ENCODE data around the gene ZBTB8A. TPM values are rescaled to one million over a fixed set of nuclear protein-coding genes. Genes with fewer than 3 reads are reported as not detected.

ZBTB8A gene
- total and polyA plus RNA-seq, 2 of the 13 experiments (the other 11 are each of a cell fraction or from before 2014, with no cell fraction given) = 1.3 to 3.7 TPM

DNA sequence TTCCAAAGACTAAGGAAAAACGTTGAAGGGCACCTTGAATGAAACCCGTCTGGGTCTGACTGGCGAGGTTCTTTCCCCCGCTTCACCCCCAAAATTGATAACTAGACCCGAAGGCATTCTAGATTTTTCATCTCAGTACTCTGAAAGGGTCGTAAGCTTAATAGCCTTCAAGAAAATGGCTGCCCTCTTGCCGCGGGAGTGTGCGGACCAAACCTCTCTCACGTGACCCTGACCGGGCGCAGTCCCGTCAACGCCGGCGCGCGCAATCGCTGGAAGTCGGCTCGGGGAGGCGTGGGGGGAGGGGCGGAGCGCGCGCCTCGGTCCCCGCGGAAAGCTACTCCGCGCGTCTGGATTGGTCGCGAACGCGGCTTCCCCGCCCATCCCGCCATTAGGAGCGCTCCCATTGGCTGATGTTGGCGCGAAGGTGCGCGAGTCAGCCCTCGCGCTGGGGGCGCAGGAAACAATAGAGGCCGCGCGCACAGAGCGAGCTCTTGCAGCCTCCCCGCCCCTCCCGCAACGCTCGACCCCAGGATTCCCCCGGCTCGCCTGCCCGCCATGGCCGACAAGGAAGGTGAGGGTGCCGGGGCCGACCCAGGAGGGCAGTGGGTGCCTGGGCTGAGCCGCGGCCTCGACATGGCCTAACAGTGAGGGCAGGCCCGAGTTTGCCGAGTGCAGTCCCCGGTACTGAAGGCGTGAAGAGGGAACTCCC, 111.7 kb downstream of the ZBTB8A start, which contains the start of gene RBBP4 (continued):
- TF ChIP-seq, protein P1, sequence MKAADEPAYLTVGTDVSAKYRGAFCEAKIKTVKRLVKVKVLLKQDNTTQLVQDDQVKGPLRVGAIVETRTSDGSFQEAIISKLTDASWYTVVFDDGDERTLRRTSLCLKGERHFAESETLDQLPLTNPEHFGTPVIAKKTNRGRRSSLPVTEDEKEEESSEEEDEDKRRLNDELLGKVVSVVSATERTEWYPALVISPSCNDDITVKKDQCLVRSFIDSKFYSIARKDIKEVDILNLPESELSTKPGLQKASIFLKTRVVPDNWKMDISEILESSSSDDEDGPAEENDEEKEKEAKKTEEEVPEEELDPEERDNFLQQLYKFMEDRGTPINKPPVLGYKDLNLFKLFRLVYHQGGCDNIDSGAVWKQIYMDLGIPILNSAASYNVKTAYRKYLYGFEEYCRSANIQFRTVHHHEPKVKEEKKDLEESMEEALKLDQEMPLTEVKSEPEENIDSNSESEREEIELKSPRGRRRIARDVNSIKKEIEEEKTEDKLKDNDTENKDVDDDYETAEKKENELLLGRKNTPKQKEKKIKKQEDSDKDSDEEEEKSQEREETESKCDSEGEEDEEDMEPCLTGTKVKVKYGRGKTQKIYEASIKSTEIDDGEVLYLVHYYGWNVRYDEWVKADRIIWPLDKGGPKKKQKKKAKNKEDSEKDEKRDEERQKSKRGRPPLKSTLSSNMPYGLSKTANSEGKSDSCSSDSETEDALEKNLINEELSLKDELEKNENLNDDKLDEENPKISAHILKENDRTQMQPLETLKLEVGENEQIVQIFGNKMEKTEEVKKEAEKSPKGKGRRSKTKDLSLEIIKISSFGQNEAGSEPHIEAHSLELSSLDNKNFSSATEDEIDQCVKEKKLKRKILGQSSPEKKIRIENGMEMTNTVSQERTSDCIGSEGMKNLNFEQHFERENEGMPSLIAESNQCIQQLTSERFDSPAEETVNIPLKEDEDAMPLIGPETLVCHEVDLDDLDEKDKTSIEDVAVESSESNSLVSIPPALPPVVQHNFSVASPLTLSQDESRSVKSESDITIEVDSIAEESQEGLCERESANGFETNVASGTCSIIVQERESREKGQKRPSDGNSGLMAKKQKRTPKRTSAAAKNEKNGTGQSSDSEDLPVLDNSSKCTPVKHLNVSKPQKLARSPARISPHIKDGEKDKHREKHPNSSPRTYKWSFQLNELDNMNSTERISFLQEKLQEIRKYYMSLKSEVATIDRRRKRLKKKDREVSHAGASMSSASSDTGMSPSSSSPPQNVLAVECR (CRISPR knock-in tag; IDR thresholded peaks at IDR 0.05; ENCODE audit: borderline replicate concordance) = peak; percentile 80
- no peak for TF ChIP-seq ZNF7 (CRISPR knock-in tag; IDR thresholded peaks at IDR 0.05)
- TF ChIP-seq, protein P2, sequence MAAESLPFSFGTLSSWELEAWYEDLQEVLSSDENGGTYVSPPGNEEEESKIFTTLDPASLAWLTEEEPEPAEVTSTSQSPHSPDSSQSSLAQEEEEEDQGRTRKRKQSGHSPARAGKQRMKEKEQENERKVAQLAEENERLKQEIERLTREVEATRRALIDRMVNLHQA (CRISPR knock-in tag; IDR thresholded peaks at IDR 0.05) = no peak
- TF ChIP-seq, protein P3, sequence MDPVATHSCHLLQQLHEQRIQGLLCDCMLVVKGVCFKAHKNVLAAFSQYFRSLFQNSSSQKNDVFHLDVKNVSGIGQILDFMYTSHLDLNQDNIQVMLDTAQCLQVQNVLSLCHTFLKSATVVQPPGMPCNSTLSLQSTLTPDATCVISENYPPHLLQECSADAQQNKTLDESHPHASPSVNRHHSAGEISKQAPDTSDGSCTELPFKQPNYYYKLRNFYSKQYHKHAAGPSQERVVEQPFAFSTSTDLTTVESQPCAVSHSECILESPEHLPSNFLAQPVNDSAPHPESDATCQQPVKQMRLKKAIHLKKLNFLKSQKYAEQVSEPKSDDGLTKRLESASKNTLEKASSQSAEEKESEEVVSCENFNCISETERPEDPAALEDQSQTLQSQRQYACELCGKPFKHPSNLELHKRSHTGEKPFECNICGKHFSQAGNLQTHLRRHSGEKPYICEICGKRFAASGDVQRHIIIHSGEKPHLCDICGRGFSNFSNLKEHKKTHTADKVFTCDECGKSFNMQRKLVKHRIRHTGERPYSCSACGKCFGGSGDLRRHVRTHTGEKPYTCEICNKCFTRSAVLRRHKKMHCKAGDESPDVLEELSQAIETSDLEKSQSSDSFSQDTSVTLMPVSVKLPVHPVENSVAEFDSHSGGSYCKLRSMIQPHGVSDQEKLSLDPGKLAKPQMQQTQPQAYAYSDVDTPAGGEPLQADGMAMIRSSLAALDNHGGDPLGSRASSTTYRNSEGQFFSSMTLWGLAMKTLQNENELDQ (CRISPR knock-in tag; IDR thresholded peaks at IDR 0.05; ENCODE audit: borderline replicate concordance) = no peak
- TF ChIP-seq, protein P4, sequence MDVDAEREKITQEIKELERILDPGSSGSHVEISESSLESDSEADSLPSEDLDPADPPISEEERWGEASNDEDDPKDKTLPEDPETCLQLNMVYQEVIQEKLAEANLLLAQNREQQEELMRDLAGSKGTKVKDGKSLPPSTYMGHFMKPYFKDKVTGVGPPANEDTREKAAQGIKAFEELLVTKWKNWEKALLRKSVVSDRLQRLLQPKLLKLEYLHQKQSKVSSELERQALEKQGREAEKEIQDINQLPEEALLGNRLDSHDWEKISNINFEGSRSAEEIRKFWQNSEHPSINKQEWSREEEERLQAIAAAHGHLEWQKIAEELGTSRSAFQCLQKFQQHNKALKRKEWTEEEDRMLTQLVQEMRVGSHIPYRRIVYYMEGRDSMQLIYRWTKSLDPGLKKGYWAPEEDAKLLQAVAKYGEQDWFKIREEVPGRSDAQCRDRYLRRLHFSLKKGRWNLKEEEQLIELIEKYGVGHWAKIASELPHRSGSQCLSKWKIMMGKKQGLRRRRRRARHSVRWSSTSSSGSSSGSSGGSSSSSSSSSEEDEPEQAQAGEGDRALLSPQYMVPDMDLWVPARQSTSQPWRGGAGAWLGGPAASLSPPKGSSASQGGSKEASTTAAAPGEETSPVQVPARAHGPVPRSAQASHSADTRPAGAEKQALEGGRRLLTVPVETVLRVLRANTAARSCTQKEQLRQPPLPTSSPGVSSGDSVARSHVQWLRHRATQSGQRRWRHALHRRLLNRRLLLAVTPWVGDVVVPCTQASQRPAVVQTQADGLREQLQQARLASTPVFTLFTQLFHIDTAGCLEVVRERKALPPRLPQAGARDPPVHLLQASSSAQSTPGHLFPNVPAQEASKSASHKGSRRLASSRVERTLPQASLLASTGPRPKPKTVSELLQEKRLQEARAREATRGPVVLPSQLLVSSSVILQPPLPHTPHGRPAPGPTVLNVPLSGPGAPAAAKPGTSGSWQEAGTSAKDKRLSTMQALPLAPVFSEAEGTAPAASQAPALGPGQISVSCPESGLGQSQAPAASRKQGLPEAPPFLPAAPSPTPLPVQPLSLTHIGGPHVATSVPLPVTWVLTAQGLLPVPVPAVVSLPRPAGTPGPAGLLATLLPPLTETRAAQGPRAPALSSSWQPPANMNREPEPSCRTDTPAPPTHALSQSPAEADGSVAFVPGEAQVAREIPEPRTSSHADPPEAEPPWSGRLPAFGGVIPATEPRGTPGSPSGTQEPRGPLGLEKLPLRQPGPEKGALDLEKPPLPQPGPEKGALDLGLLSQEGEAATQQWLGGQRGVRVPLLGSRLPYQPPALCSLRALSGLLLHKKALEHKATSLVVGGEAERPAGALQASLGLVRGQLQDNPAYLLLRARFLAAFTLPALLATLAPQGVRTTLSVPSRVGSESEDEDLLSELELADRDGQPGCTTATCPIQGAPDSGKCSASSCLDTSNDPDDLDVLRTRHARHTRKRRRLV (CRISPR knock-in tag; IDR thresholded peaks at IDR 0.05) = peak; percentile 61; the same call in 1 of the 2 replicates
- no peak for TF ChIP-seq POLR2AphosphoS2 (IDR thresholded peaks at IDR 0.05; ENCODE audit: low read depth, low read length)
- 0 out of 2 replicates have a peak, but pooled peaks have one; percentile 41 for TF ChIP-seq ZNF441 (CRISPR knock-in tag; IDR thresholded peaks at IDR 0.05; ENCODE audit: borderline replicate concordance)
- TF ChIP-seq, protein P5, sequence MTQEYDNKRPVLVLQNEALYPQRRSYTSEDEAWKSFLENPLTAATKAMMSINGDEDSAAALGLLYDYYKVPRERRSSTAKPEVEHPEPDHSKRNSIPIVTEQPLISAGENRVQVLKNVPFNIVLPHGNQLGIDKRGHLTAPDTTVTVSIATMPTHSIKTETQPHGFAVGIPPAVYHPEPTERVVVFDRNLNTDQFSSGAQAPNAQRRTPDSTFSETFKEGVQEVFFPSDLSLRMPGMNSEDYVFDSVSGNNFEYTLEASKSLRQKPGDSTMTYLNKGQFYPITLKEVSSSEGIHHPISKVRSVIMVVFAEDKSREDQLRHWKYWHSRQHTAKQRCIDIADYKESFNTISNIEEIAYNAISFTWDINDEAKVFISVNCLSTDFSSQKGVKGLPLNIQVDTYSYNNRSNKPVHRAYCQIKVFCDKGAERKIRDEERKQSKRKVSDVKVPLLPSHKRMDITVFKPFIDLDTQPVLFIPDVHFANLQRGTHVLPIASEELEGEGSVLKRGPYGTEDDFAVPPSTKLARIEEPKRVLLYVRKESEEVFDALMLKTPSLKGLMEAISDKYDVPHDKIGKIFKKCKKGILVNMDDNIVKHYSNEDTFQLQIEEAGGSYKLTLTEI (CRISPR knock-in tag; conservative IDR thresholded peaks at IDR 0.05) = no peak; the same call in 1 of the 2 replicates
- TF ChIP-seq SMYD3 (CRISPR knock-in tag; IDR thresholded peaks at IDR 0.05) = peak; percentile 85
- TF ChIP-seq, protein P6, sequence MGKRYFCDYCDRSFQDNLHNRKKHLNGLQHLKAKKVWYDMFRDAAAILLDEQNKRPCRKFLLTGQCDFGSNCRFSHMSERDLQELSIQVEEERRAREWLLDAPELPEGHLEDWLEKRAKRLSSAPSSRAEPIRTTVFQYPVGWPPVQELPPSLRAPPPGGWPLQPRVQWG (CRISPR knock-in tag; IDR thresholded peaks at IDR 0.05; ENCODE audit: borderline replicate concordance, low read depth) = no peak
- TF ChIP-seq ARID2 (CRISPR knock-in tag; IDR thresholded peaks at IDR 0.05; ENCODE audit: borderline replicate concordance) = 0 out of 2 replicates have a peak, but pooled peaks have one; percentile 59

Measured in HepG2 (cell line).